HG02798 (cell line): ENCODE data around the gene OR8G1.
"Not testable (repeated sequence)": the region's sequence is repeated elsewhere in the genome, so short reads cannot be mapped to it uniquely, and the experiment has no call there.

Experiments
- ATAC-seq: cut with Tn5 transposase; IDR thresholded peaks from one replicate; pipeline ENCODE4 v1.9.1; 2021; ENCODE audit warnings: mild to moderate bottlenecking; ENCODE audit not compliant: unreplicated experiment, poor library complexity

Gene OR8G1

DNA sequence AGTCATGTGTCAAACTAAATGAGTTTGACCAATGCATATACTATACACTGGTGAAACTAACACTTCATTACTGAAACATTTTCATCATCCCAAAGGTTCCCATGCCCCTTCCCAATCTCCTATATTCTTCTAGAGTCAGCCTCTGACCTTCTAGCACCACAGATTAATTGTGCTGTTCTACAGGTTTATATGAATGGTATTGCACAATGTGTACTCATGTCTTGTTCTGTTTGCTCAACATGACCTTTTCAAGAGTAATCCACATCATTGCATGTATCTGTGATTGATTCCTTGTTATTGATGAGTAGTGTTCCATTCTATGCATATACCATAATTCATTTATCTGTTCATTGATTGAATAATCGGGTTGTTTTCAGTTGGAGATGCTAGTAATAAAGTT is 7.5 kb upstream of the OR8G1 start:
- ATAC-seq: no peak

DNA sequence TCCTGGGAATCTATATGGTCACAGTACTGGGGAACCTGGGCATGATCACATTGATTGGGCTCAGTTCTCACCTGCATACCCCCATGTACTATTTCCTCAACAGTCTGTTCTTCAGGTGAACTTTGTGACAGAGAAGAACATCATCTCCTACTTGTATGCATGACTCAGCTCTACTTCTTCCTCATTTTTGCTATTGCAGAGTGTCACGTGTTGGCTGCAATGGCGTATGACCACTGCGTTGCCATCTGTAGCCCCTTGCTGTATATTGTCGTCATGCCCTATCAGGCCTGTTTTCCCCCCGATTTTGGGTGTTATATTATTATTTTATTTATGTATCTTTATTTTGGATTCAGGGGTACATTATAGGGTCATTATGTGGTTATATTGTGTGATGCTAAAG is 2.4 kb upstream of the OR8G1 start:
- ATAC-seq: no peak

DNA sequence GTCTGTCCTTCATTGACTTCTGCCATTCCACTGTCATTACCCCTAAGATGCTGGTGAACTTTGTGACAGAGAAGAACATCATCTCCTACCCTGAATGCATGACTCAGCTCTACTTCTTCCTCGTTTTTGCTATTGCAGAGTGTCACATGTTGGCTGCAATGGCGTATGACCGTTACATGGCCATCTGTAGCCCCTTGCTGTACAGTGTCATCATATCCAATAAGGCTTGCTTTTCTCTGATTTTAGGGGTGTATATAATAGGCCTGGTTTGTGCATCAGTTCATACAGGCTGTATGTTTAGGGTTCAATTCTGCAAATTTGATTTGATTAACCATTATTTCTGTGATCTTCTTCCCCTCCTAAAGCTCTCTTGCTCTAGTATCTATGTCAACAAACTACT is 9.0 kb downstream of the OR8G1 start:
- not testable (repeated sequence) for ATAC-seq

DNA sequence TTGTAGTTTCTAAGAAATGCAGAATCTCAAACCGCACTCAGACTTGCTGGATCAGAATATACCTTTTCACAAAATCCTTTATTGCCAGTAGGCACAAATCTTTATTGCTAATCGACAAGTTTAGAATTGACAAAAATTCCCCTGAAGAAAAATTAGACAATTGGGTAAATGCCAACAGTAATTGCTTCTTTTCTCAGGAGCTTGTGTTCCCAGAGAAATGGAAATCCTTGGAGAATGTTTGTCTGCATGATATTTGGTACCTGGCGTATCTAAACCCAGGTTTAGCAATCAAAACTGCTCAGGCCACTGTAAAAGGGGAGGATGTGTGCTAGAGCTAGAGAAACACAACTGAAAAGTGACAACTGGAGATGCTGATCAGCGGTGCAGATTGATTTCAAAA is 15.2 kb downstream of the OR8G1 start, which contains the start of gene OR8G5:
OR8G5 (plus strand) TSS at position 301 of the 400 bp plus-strand sequence. CDS start 8,556 bp downstream, outside the sequence.
- ATAC-seq: no peak

DNA sequence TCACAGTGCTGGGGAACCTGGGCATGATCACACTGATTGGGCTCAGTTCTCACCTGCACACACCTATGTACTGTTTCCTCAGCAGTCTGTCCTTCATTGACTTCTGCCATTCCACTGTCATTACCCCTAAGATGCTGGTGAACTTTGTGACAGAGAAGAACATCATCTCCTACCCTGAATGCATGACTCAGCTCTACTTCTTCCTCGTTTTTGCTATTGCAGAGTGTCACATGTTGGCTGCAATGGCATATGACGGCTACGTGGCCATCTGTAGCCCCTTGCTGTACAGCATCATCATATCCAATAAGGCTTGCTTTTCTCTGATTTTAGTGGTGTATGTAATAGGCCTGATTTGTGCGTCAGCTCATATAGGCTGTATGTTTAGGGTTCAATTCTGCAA is 24.1 kb downstream of the OR8G1 start:
- not testable (repeated sequence) for ATAC-seq

DNA sequence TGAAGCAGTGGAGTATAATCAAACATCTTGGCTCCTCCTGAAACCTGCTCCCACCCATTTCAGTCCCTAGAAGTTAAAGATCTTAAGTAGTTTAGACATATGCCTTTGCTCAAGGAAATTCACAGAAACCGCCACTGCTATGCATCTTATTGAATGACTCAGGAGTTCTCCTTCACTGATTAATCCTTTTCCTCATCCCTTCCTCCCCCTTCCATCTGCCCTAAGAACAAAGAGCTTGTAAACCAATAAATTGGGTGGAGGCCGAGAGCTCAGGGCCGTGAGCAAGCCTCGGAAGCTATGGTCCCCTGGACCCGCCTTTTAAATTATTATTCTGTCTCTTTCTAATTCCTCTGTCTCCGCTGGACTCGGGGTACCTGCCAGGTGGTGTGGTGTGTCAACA is 30.0 kb downstream of the OR8G1 start:
- not testable (repeated sequence) for ATAC-seq

DNA sequence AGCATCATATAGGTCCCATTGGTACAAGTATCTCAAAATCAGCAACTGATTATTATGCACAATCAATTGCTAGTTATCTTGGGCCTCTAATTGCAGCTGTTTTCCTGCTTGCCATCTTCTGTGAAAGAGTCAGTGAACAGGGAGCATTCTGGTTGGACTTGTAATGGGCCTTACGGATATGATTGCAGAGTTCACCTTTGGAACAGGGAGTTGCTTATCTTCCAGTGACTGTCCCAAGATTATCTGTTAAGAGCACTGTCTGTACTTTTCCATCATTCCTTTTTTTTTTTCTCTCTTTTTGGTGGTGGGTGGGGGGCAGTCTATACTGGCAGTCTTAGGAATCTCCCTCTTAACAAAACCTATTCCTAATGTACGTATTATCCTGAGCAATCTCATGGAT is 33.1 kb downstream of the OR8G1 start:
- ATAC-seq: no peak

DNA sequence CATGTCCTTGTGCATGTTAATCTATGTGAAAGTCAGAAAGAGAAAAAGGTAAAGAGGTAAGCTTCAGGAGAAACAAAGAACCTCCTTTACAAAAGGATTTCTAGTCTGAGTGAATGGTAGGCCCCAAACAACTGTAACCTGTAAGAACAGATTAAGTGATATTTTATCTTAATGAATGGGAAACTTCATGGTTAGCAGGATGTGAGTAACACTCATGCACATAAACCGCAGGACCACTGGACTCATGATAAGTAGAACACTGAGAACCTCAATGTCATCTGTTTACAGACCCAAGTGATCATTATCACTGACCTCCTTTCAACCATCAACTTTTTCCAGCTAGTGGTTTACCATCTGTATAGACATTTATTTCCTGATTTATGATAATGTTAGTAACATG is 35.2 kb downstream of the OR8G1 start:
- no peak for ATAC-seq

DNA sequence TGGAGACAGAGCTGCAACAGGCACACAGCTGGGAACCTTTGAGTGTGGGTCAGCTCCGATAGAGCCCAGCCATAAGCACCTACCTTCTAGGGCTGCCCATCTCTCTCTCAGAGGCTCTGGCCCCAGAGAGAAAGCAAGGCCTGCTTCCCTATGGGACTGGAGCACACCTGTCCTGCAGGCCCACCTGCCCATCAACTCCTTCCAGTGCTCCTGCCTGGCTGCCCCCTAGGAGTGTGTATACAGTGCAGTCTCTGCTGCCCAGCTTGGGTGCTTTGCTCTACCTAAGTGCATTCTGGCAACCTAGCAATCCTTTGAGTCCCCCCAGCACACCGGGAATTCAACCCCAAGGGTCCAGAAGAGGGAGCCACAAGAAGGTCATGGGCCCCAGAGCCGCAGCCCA is 36.3 kb downstream of the OR8G1 start:
- ATAC-seq: no peak

DNA sequence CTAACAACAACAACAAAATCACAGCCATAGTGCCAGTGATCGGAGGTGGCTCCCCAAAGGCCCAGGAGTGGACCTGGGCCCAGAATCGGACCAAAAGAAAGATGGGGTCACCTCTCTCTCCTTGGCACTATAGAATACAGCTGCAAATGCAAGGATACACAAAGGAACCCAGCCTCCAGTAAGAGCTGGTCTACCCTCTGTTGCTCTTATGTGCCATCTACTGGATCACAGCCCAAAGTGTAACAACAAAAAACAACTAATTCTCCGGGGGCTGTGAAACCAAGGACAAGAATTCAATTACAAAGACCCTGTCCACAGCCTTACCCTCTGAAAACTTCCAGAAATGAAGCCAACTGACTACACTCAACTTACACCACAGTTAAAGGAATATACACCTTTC is 36.9 kb downstream of the OR8G1 start:
- ATAC-seq: no peak

DNA sequence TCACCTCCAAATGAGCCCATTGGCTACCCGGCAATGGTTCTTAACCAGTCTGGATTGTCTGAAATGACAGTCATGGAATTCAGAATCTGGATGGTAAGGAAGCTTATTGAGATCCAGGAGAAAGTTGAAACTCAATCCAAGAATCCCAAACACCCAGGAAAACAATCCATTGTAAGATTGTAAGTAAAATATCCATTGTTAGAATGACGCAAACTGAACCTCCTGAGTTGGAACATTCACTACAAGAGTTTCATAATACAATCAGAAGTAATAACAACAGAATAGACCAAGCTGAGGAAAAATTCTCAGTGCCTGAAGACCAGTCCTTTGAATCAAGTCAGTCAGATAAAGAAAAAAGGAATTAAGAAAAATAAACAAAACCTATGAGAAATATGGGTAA is 37.4 kb downstream of the OR8G1 start:
- ATAC-seq: no peak

DNA sequence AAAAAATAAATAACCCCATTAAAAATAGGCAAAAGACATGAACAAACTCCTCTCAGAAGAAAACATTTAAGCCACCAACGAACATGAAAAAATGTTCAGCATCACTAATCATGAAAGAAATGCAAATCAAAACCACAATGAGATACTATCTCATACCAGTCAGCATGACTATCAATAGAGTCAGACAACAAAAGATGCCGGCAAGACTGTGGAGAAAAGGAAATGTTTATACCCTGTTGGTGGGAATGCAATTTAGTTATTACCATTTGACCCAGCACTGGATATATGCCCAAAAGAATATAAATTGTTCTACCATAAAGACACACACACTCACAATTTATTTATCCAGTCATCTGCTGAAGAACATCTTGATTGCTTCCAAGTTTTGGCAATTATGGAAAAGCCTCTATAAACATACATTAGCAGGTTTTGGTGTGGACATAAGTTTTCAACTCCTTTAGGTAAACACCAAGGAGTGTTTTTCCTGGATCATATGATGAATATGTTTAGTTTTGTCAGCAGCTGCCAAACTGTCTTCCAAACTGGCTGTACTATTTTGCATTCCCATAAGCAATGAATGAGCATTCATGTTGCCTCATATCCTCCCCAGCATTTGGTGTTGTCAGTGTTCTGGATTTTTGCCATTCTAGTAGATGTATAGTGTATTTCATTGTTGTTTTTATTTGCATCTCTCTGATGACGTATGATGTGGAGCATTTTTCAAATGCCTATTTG is 44.9 kb downstream of the OR8G1 start:
- no peak for ATAC-seq

DNA sequence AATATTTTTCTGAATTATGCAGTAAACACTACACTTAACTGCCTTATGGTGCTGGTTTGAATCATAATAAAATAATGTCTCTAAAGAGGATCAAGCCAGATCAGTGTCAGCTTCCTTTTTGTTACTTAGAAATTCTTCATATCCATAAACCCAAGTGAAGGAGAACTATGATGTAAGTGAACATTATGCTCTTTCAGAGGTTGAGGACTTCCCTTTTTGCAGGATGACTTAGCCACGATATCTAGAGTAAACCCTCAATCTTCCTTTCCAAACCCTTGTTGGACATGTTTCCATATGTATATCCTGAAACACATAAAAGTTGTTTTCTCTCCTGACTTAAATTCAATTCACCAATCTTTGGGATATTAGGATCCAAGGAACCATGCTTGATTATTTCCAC is 53.8 kb downstream of the OR8G1 start:
- no peak for ATAC-seq

DNA sequence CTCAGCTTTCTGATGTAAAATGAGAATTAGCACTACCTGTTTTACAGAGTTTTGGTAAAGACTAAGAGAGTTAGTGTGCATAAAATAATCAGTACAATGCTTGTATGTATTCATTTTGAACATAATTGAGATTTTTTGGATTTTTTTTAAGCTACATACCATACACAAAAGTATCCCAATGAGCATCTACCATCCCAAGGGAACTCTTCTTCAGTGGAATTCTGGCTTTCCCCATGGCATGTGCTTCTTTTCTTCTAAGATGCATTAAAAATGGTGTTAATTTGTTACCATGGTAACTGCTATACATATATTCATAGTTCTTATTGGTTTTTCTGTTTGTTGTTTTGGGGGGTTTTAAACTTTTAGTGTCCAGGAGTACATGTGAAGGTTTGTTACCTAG is 55.1 kb downstream of the OR8G1 start:
- ATAC-seq: no peak

DNA sequence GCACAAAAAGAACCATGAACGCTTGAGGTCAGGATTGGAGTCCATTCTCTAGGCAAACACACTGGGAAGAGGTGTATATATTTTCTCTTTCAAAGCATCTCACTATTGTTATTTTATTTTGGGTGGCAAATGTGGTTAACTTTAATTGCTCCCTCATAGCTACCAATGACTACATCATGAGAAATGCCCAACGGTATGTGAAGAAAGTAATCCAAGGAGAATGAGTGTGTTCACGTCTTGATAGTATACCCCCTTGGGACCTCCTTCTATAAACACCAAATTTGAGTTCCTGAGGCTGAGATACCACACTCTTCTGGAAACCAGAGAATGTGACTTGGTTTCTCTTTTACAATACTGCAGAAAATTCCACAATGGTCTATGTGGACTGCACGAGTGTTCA is 57.0 kb downstream of the OR8G1 start:
- no peak for ATAC-seq

DNA sequence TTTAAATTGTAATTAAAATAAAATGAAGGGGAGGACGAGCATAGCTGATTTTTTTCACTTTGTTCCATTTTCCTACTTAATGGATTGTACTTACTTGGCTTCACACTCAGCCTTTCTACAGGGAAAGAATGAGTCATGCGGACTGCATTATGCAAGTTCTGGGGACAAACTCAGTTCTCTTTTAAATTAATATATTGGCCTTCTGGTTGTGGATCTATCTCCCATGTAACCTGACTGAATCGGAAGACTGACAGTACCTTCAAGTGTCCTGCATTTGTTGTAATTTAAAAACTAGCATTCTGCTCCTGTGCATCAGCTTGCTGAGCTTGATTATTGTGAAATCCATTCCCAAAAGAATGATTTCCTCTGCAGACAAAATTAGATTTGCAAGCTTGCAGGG is 60.7 kb downstream of the OR8G1 start:
- ATAC-seq: no peak

DNA sequence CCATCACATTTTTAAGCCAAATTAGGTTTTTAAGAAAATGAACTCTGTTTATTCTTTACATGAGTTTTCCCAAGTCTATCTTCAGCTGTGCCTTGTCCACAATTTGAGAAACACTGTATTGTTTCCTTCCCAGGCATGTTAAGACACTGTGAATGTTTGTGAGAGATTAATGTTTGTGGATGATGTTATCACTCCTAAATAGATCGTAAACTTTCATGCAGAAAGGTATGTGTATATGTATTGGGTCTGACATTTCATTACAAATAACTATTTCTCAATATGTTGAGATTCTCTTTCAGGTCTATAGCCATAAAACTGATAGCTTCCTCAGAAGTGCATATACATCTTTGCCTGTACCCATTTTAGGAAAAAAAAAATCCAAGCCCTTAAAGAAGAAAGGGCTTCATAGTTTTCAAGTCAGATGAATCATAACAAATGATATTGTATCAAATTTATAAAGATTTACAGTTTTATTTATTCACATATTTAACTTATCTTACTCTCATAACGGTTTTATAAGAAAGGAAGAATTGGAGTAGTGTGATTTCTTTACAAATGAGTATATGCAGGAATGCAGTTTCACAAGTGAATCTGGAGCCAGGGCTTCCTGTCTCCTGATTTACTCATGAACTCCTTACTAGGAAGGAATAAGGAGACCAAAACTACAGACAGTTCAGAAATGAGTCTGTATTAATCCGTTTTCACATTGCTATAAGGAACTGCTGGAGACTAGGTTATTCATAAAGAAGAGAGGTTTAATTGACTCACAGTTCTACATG is 61.6 kb downstream of the OR8G1 start:
- ATAC-seq: no peak
